ENCODE results near the gene RSRP1.
A peak's percentile ranks its signal among the peaks of the same experiment; 100 is the strongest.

Gene RSRP1

DNA sequence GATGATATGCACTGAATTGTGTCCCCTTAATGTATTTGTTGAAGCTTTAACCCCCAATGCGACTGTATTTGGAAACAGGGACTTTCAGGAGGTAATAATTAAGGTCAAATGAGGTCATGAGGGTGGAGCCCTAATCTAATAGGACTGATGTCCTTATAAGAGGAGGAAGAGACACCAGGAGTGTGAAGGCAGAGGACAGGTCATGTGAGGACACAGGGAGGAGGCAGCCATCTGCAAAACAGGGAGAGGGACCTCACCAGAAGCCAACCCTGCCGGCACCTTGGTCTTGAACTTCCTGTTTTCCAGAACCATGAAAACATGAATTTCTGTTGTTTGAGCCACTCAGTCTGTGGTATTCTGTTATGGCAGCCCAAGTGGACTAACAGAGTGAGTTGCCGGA, 30.2 kb downstream of the RSRP1 start:
- ChIA-PET CTCF (interaction anchor here (1.3 kb wide), 1 partner anchor 10 kb away, joined by 3 read pairs; no protein-coding TSS in a partner anchor), POLR2A (no interaction called here)
- Histone ChIP-seq H3K27ac (ENCODE audit: insufficient read depth in 1 of 2, low read depth in 1 of 2, low read length in 2 of 2, poor library complexity in 1 of 2, severe bottlenecking in 2 of 2) (peak overlapping the region in 1 of 2 experiments; percentile 17), H3K36me3 (ENCODE audit: control insufficient read depth in 4 of 4, insufficient read depth in 4 of 4, low read length in 3 of 4) (peaks cover 0 to 17% (median 10%) of the 10 kb centered on the region in 4 experiments), H3K4me1 (ENCODE audit: control extremely low read depth in 1 of 4, control insufficient read depth in 4 of 4, insufficient read depth in 4 of 4, low read length in 3 of 4) (peaks cover 0 to 14% (median 12%) of the 10 kb centered on the region in 4 experiments), H3K27me3 (replicated peaks in 2 of 5; ENCODE audit: control insufficient read depth in 4 of 5, insufficient read depth in 5 of 5, low read length in 4 of 5) (no peaks in the 10 kb centered on the region), H3K9me3 (ENCODE audit: control extremely low read depth in 1 of 5, control insufficient read depth in 4 of 5, insufficient read depth in 2 of 5, low read depth in 1 of 5, low read length in 4 of 5) (no peaks in the 10 kb centered on the region), H3K4me3 (ENCODE audit: control insufficient read depth in 1 of 7, extremely low read depth in 1 of 7, insufficient read depth in 4 of 7, low read depth in 2 of 7, low read length in 6 of 7) (no peak overlapping the region)
- WGBS (ENCODE audit: insufficient coverage) = 70% methylated on average over 3 of the region's 3 CpGs
- DNase-seq = peak in 2 of 3 donors; percentile 21 to 35

DNA sequence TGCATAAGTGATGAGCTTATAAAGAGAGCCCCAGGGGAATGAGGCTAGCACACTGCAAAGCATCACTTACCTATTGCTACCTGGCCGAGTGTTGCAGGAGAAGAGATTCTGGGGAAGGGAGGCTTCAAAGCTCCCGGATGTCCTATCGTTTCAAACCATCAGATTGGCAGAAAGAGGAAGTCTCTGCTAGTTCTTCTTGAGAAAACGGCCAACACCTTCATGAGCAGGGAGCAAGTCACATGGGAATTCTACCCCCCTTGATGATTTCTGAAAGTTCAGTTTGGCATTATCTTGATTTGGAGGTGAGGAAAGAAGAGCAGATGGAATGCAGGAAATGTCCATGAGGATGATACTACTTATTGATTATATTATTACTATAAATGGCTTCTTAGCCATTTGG, 31.1 kb downstream of the RSRP1 start:
- ChIA-PET POLR2A (no interaction called here), CTCF (interaction anchor here (1.1 to 2.4 kb wide), 2 partner anchors 10 to 11 kb away, joined by 4 to 11 read pairs; no protein-coding TSS in a partner anchor)
- no peaks in the 10 kb centered on the region for H3K27me3 ChIP-seq (replicated peaks in 2 of 5; ENCODE audit: control insufficient read depth in 4 of 5, insufficient read depth in 5 of 5, low read length in 4 of 5)
- H3K4me1 ChIP-seq (ENCODE audit: control extremely low read depth in 1 of 4, control insufficient read depth in 4 of 4, insufficient read depth in 4 of 4, low read length in 3 of 4) = peaks cover 0 to 14% (median 12%) of the 10 kb centered on the region in 4 experiments
- H3K36me3 ChIP-seq (ENCODE audit: control insufficient read depth in 4 of 4, insufficient read depth in 4 of 4, low read length in 3 of 4) = peaks cover 0 to 10% (median 4%) of the 10 kb centered on the region in 4 experiments
- H3K4me3 ChIP-seq (ENCODE audit: control insufficient read depth in 1 of 7, extremely low read depth in 1 of 7, insufficient read depth in 4 of 7, low read depth in 2 of 7, low read length in 6 of 7) = no peak overlapping the region
- no peak overlapping the region for H3K27ac ChIP-seq (ENCODE audit: insufficient read depth in 1 of 2, low read depth in 1 of 2, low read length in 2 of 2, poor library complexity in 1 of 2, severe bottlenecking in 2 of 2)
- DNase-seq = peak; percentile 19 to 63 (median 44)
- WGBS (ENCODE audit: insufficient coverage) = 0% methylated on average over 4 of the region's 4 CpGs
- no peaks in the 10 kb centered on the region for H3K9me3 ChIP-seq (ENCODE audit: control extremely low read depth in 1 of 5, control insufficient read depth in 4 of 5, insufficient read depth in 2 of 5, low read depth in 1 of 5, low read length in 4 of 5)

DNA sequence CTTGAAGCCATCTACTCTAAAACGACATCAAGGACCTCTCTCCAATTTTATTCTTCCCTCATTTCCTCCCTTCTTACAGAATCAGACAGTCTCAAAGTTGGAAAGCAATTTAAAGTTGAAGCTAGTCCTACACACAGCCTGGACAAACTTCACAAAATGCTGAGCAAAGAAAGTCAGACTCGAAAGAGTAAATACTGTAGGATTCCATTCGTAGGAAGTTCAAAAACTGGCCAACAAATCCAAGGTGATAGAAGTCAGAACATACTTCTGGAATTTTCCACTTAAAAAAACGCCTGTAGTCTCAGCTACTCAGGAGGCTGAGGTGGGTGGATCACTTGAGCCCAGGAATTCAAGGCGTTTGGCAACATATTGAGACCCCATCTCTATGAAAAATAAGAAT, 34.5 kb downstream of the RSRP1 start:
- no peak overlapping the region for H3K27ac ChIP-seq (ENCODE audit: insufficient read depth in 1 of 2, low read depth in 1 of 2, low read length in 2 of 2, poor library complexity in 1 of 2, severe bottlenecking in 2 of 2)
- 98% methylated on average over 3 of the region's 5 CpGs for WGBS (ENCODE audit: insufficient coverage)

DNA sequence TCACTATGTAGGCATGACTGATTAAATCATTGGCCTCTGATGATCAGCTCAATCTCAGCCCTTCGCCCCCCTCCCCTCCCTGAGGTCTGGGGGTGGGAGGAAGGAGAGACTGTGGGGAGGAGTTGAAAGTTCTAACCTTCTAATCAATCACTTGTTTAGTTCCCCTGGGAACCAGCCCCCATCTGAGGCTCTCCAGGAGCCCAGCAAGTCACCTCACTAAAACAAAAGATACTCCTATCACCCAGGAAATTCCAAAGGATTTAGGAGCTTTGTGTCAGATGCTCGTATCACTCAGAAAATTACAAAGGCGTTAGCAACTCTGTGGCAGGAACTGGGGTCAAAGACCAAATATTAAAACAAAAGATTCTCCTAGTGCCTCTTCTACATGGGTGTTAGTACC, 36.5 kb downstream of the RSRP1 start:
- ChIA-PET CTCF (interaction anchor here (0.6 to 1.8 kb wide), 3 partner anchors 9 to 527 kb away, joined by 3 to 4 read pairs (median 3); no protein-coding TSS in a partner anchor), POLR2A (no interaction called here)
- DNase-seq = no peak
- H3K36me3 ChIP-seq (ENCODE audit: control insufficient read depth in 4 of 4, insufficient read depth in 4 of 4, low read length in 3 of 4) = no peaks in the 10 kb centered on the region
- H3K4me1 ChIP-seq (ENCODE audit: control extremely low read depth in 1 of 4, control insufficient read depth in 4 of 4, insufficient read depth in 4 of 4, low read length in 3 of 4) = peaks cover 0 to under 1% (median 0%) of the 10 kb centered on the region in 4 experiments
- no peaks in the 10 kb centered on the region for H3K9me3 ChIP-seq (ENCODE audit: control extremely low read depth in 1 of 5, control insufficient read depth in 4 of 5, insufficient read depth in 2 of 5, low read depth in 1 of 5, low read length in 4 of 5)
- H3K27ac ChIP-seq (ENCODE audit: insufficient read depth in 1 of 2, low read depth in 1 of 2, low read length in 2 of 2, poor library complexity in 1 of 2, severe bottlenecking in 2 of 2) = no peak overlapping the region
- H3K4me3 ChIP-seq (ENCODE audit: control insufficient read depth in 1 of 7, extremely low read depth in 1 of 7, insufficient read depth in 4 of 7, low read depth in 2 of 7, low read length in 6 of 7) = no peak overlapping the region
- H3K27me3 ChIP-seq (replicated peaks in 2 of 5; ENCODE audit: control insufficient read depth in 4 of 5, insufficient read depth in 5 of 5, low read length in 4 of 5) = no peaks in the 10 kb centered on the region
- 100% methylated on average over 1 of the region's 3 CpGs for WGBS (ENCODE audit: insufficient coverage)

More for the DNA sequence above, 34.5 kb downstream of the RSRP1 start:
- POLR2A ChIA-PET = no interaction called here
- H3K9me3 ChIP-seq (ENCODE audit: control extremely low read depth in 1 of 5, control insufficient read depth in 4 of 5, insufficient read depth in 2 of 5, low read depth in 1 of 5, low read length in 4 of 5) = no peaks in the 10 kb centered on the region
- H3K4me1 ChIP-seq (ENCODE audit: control extremely low read depth in 1 of 4, control insufficient read depth in 4 of 4, insufficient read depth in 4 of 4, low read length in 3 of 4) = peaks cover 0 to 14% (median 12%) of the 10 kb centered on the region in 4 experiments
- H3K36me3 ChIP-seq (ENCODE audit: control insufficient read depth in 4 of 4, insufficient read depth in 4 of 4, low read length in 3 of 4) = no peaks in the 10 kb centered on the region
- H3K27me3 ChIP-seq (replicated peaks in 2 of 5; ENCODE audit: control insufficient read depth in 4 of 5, insufficient read depth in 5 of 5, low read length in 4 of 5) = no peaks in the 10 kb centered on the region
- DNase-seq = no peak
- H3K4me3 ChIP-seq (ENCODE audit: control insufficient read depth in 1 of 7, extremely low read depth in 1 of 7, insufficient read depth in 4 of 7, low read depth in 2 of 7, low read length in 6 of 7) = no peak overlapping the region
- CTCF ChIA-PET = interaction anchor here (0.8 kb wide), 1 partner anchor 9 kb away, joined by 5 read pairs; no protein-coding TSS in a partner anchor

DNA sequence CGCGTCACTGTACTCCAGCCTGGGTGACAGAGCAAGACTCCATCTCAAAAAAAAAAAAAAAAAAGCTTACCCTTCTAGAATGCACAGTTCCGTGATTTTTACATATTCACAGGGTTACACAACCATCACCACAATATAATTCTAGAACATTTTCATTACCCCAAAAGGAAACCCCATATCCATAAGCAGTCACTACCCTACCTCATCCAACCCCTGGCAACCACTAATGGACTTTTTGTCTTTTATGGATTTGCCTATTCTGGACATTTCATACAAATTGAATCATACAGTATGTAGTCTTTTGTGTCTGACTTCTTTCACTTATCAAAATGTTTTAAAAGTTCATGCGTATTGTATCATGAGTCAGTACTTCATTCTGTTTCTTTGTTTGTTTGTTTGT, 37.7 kb downstream of the RSRP1 start:
- H3K27ac ChIP-seq (ENCODE audit: insufficient read depth in 1 of 2, low read depth in 1 of 2, low read length in 2 of 2, poor library complexity in 1 of 2, severe bottlenecking in 2 of 2) = no peak overlapping the region
- POLR2A ChIA-PET = no interaction called here
- H3K9me3 ChIP-seq (ENCODE audit: control extremely low read depth in 1 of 5, control insufficient read depth in 4 of 5, insufficient read depth in 2 of 5, low read depth in 1 of 5, low read length in 4 of 5) = no peaks in the 10 kb centered on the region
- H3K27me3 ChIP-seq (replicated peaks in 2 of 5; ENCODE audit: control insufficient read depth in 4 of 5, insufficient read depth in 5 of 5, low read length in 4 of 5) = no peaks in the 10 kb centered on the region
- no peaks in the 10 kb centered on the region for H3K4me1 ChIP-seq (ENCODE audit: control extremely low read depth in 1 of 4, control insufficient read depth in 4 of 4, insufficient read depth in 4 of 4, low read length in 3 of 4)
- no CpG with 5 or more reads among the region's 4 CpGs for WGBS (ENCODE audit: insufficient coverage)
- CTCF ChIA-PET = interaction anchor here (1.8 kb wide), 1 partner anchor 282 kb away, joined by 4 read pairs; no protein-coding TSS in a partner anchor
- no peak overlapping the region for H3K4me3 ChIP-seq (ENCODE audit: control insufficient read depth in 1 of 7, extremely low read depth in 1 of 7, insufficient read depth in 4 of 7, low read depth in 2 of 7, low read length in 6 of 7)
- H3K36me3 ChIP-seq (ENCODE audit: control insufficient read depth in 4 of 4, insufficient read depth in 4 of 4, low read length in 3 of 4) = no peaks in the 10 kb centered on the region
- DNase-seq = no peak

DNA sequence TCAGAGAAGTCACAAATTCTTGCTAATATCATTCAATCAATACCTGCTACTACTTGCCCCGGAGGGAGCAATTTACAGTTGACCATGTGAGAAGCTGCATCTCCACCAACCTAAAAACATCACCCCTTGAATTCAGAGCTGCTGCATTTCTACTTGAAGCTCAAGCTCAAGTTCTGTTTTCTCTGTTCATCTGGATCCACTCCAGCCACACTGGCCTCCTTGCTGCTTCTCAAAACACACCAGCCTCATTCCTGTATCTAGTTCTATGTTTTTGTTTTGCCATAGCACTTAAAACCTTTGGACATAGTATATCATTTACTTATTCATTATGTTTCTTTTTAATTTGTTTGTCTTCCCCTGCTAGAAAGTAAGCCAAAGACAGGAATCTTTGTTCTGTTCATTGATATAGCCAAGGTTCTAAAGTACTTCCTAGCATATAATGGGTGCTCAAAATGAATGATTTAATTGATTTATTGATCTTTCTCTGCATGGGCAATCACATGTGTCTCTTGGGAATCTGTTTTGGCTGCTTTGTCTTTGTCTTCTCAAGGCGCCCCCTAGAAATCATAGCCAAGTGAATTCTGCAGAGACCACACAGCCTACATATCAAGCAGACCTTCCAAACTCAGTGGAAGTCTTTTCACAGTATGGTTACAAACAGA, 38.6 kb downstream of the RSRP1 start:
- no peak for DNase-seq
- Histone ChIP-seq H3K4me3 (ENCODE audit: control insufficient read depth in 1 of 7, extremely low read depth in 1 of 7, insufficient read depth in 4 of 7, low read depth in 2 of 7, low read length in 6 of 7) (no peak overlapping the region), H3K27ac (ENCODE audit: insufficient read depth in 1 of 2, low read depth in 1 of 2, low read length in 2 of 2, poor library complexity in 1 of 2, severe bottlenecking in 2 of 2) (no peak overlapping the region), H3K4me1 (ENCODE audit: control extremely low read depth in 1 of 4, control insufficient read depth in 4 of 4, insufficient read depth in 4 of 4, low read length in 3 of 4) (no peaks in the 10 kb centered on the region), H3K9me3 (ENCODE audit: control extremely low read depth in 1 of 5, control insufficient read depth in 4 of 5, insufficient read depth in 2 of 5, low read depth in 1 of 5, low read length in 4 of 5) (no peaks in the 10 kb centered on the region), H3K27me3 (replicated peaks in 2 of 5; ENCODE audit: control insufficient read depth in 4 of 5, insufficient read depth in 5 of 5, low read length in 4 of 5) (no peaks in the 10 kb centered on the region), H3K36me3 (ENCODE audit: control insufficient read depth in 4 of 4, insufficient read depth in 4 of 4, low read length in 3 of 4) (no peaks in the 10 kb centered on the region)
- CTCF ChIA-PET = interaction anchor here (1.1 kb wide), 1 partner anchor 18 kb away, joined by 4 read pairs; no protein-coding TSS in a partner anchor
- POLR2A ChIA-PET = interaction anchor here (0.6 kb wide), 1 partner anchor 20 kb away, joined by 3 read pairs; no protein-coding TSS in a partner anchor
- 75% methylated on average over 2 of the region's 2 CpGs for WGBS (ENCODE audit: insufficient coverage)

DNA sequence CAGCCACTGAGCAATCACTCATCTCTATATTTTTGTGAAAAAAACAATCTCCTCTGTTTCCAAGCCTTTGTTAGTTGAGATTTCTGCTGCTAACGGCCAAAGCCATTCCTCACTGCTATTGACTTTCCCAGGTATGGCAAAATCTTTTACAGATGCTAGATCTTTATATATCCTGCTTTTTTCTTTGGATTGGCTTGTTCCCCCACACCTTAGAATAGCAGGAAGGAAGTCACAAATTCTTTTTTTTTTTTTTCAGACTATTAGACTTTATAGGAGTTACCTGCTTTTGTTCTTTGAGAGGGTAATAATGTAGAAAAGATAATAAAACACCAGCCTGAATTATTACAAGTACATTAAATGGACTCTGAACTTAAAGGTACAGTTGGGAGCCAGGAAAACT, 39.2 kb downstream of the RSRP1 start:
- ChIA-PET POLR2A (interaction anchor here (0.6 kb wide), 1 partner anchor 21 kb away, joined by 3 read pairs; no protein-coding TSS in a partner anchor), CTCF (interaction anchor here (1.1 kb wide), 1 partner anchor 19 kb away, joined by 4 read pairs; no protein-coding TSS in a partner anchor)
- Histone ChIP-seq H3K4me1 (ENCODE audit: control extremely low read depth in 1 of 4, control insufficient read depth in 4 of 4, insufficient read depth in 4 of 4, low read length in 3 of 4) (no peaks in the 10 kb centered on the region), H3K27ac (ENCODE audit: insufficient read depth in 1 of 2, low read depth in 1 of 2, low read length in 2 of 2, poor library complexity in 1 of 2, severe bottlenecking in 2 of 2) (no peak overlapping the region), H3K4me3 (ENCODE audit: control insufficient read depth in 1 of 7, extremely low read depth in 1 of 7, insufficient read depth in 4 of 7, low read depth in 2 of 7, low read length in 6 of 7) (no peak overlapping the region), H3K27me3 (replicated peaks in 2 of 5; ENCODE audit: control insufficient read depth in 4 of 5, insufficient read depth in 5 of 5, low read length in 4 of 5) (no peaks in the 10 kb centered on the region), H3K9me3 (ENCODE audit: control extremely low read depth in 1 of 5, control insufficient read depth in 4 of 5, insufficient read depth in 2 of 5, low read depth in 1 of 5, low read length in 4 of 5) (no peaks in the 10 kb centered on the region), H3K36me3 (ENCODE audit: control insufficient read depth in 4 of 4, insufficient read depth in 4 of 4, low read length in 3 of 4) (no peaks in the 10 kb centered on the region)
- 100% methylated on average over 1 of the region's 1 CpG for WGBS (ENCODE audit: insufficient coverage)
- DNase-seq = no peak
